ENCODE measurements around the gene KMT5C.

Gene KMT5C

GRCh38 chr19:55358943-55359908, 19.6 kb downstream of the KMT5C start:
- no peak overlapping the region for H3K27ac ChIP-seq
- TF ChIP-seq CTCF (conservative IDR thresholded peaks at IDR 0.05), result no peak

GRCh38 chr19:55360902-55361301, 21.2 kb downstream of the KMT5C start:
- TF ChIP-seq CTCF (conservative IDR thresholded peaks at IDR 0.05), result no peak
- H3K27ac ChIP-seq, result no peak overlapping the region

GRCh38 chr19:55362174-55362989, 22.7 kb downstream of the KMT5C start:
- TF ChIP-seq CTCF (conservative IDR thresholded peaks at IDR 0.05), result no peak
- H3K27ac ChIP-seq, result no peak overlapping the region

GRCh38 chr19:55362990-55363716, 23.5 kb downstream of the KMT5C start, which contains the start of gene GARIN5B:
Gene GARIN5B, minus strand, starts transcription at chr19:55363260. Its CDS starts 194 bp downstream, at chr19:55363066.
- H3K27ac ChIP-seq, result no peak within 1 kb of the TSS
- no peak for TF ChIP-seq CTCF (conservative IDR thresholded peaks at IDR 0.05)

GRCh38 chr19:55365245-55365644, 25.6 kb downstream of the KMT5C start:
- TF ChIP-seq CTCF (conservative IDR thresholded peaks at IDR 0.05), result no peak
- H3K27ac ChIP-seq, result no peak overlapping the region

GRCh38 chr19:55365964-55366363, 26.3 kb downstream of the KMT5C start:
- H3K27ac ChIP-seq, result no peak overlapping the region
- TF ChIP-seq CTCF (conservative IDR thresholded peaks at IDR 0.05), result no peak

Measured in VCaP (cell line).